GM13976 (cell line): ENCODE data around the gene CPD.
"Not testable (repeated sequence)": the region's sequence is repeated elsewhere in the genome, so short reads cannot be mapped to it uniquely, and the experiment has no call there.

Experiments used
- DNase-seq: peaks from one replicate; pipeline ENCODE4 v3.0.0; 2012; ENCODE audit warnings: low spot score
- in situ Hi-C: fragments of 300-500 bp; cut with MboI; formaldehyde crosslinking; loops from one replicate; pipeline ENCODE4 v1.12.0; 2022; ENCODE audit warnings: low sequenced_read_pairs, mixed read lengths, inconsistent platforms; ENCODE audit not compliant: unreplicated experiment
- TF ChIP-seq, protein P1 (sequence below): IDR thresholded peaks from 2 replicates; pipeline ENCODE4 v1.5.1; 2012; ENCODE audit warnings: borderline replicate concordance, mild to moderate bottlenecking; ENCODE audit not compliant: insufficient read depth; ENCODE audit errors: extremely low read depth, missing control alignments, control extremely low read depth

CPD gene

DNA sequence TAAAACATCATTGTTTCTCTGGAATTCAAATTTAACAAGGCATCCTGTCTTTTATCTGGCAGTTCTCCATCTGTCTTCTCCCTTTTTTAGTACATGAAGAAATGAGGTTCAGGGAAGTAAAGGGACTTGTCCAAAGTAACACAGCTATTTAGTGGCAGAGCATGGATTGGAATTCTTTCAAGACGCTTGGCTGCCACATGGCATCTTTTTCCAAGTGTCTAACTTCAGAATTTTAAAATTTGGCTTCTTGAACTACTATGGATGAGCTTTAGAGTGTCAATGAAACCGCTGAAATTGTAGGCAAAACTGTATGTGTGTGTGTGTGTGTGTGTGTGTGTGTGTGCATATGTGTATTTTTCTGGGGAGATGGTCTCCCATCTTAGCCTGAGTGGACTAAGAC, 39.6 kb upstream of the CPD start:
- DNase-seq: no peak
- in situ Hi-C loops: loop anchor here (5.0 kb wide), 1 partner anchor 237 kb away; no protein-coding TSS in a partner anchor
- TF ChIP-seq, protein P1, sequence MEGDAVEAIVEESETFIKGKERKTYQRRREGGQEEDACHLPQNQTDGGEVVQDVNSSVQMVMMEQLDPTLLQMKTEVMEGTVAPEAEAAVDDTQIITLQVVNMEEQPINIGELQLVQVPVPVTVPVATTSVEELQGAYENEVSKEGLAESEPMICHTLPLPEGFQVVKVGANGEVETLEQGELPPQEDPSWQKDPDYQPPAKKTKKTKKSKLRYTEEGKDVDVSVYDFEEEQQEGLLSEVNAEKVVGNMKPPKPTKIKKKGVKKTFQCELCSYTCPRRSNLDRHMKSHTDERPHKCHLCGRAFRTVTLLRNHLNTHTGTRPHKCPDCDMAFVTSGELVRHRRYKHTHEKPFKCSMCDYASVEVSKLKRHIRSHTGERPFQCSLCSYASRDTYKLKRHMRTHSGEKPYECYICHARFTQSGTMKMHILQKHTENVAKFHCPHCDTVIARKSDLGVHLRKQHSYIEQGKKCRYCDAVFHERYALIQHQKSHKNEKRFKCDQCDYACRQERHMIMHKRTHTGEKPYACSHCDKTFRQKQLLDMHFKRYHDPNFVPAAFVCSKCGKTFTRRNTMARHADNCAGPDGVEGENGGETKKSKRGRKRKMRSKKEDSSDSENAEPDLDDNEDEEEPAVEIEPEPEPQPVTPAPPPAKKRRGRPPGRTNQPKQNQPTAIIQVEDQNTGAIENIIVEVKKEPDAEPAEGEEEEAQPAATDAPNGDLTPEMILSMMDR: no peak

DNA sequence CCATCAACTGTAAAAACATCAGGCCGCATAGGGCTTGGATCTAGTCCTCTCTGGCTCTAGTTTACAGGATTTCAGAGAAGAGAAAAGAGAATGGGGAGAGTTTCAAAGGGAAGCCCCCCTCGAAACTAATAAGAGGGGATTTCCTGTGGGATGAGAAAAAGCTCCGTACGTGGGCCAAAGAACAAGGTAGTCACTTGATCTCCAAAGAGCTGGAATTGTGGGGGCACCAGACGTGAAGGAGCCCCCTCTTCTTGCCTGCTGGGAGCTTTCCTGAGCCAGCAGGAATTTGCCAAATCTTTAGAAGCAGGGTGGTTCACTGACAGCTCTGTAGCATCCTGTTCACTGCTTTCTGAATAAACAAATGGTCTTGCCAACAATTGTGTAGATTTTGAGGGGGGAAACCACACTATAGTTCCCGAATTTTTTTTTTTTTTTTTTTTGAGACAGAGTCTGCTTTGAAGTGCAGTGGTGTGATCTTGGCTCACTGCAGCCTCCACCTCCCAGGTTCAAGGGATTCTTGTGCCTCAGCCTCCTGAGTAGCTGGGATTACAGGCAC, 37.8 kb upstream of the CPD start:
- in situ Hi-C loops: loop anchor here (10.0 kb wide), 1 partner anchor 374 kb away; no protein-coding TSS in a partner anchor
- DNase-seq: no peak
- TF ChIP-seq, protein P1: no peak

DNA sequence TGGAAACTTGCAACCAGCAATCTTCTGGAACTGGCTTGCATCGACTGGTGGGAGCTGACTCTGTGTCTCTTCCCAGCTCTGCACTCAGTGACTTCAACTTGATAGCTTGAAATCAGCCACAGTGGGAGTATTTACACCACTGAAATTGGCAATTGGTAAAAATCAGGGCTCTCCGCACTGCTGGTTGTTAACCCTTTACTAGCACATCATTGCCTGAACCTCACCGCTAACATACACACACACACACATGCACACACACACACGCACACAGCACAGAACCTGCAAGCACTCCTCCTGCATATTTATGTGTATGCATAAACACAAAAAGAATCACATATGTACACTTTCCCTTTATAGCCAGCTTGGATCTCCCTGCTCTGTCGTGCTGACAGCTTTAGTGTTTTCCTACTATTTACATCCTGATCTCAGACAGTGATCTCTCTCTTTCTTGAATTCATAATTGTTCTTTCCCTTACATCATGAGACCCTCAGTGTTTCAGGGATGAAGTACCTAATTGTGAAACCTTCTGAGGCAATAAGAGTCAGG, 37.0 kb upstream of the CPD start:
- in situ Hi-C loops: loop anchor here (10.0 kb wide), 1 partner anchor 373 kb away; no protein-coding TSS in a partner anchor
- DNase-seq: no peak
- TF ChIP-seq, protein P1: no peak

DNA sequence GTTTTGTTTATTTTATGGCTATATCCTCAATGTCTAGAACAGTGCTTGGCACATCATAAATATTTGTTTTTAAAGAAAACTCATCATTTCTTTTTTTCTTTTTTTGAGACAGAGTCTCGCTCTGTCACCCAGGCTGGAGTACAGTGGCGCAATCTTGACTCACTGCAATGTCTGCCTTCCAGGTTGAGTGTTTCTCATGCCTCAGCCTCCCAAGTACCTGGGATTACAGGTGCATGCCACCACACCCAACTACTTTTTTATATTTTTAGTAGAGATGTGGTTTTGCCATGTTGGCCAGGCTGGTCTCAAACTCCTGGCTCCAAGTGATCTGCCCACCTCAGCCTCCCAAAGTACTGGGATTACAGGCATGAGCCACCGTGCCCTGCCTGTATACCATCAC, 35.5 kb upstream of the CPD start:
- not testable (repeated sequence) for DNase-seq
- in situ Hi-C loops: loop anchor here (10.0 kb wide), 1 partner anchor 372 kb away; no protein-coding TSS in a partner anchor

- TF ChIP-seq, protein P1: no peak
- in situ Hi-C loops: loop anchor here (10.0 kb wide), 1 partner anchor 371 kb away; no protein-coding TSS in a partner anchor
- DNase-seq: no peak
Measured at GRCh38 chr17:30343796-30344195, 34.9 kb upstream of the CPD start.

DNA sequence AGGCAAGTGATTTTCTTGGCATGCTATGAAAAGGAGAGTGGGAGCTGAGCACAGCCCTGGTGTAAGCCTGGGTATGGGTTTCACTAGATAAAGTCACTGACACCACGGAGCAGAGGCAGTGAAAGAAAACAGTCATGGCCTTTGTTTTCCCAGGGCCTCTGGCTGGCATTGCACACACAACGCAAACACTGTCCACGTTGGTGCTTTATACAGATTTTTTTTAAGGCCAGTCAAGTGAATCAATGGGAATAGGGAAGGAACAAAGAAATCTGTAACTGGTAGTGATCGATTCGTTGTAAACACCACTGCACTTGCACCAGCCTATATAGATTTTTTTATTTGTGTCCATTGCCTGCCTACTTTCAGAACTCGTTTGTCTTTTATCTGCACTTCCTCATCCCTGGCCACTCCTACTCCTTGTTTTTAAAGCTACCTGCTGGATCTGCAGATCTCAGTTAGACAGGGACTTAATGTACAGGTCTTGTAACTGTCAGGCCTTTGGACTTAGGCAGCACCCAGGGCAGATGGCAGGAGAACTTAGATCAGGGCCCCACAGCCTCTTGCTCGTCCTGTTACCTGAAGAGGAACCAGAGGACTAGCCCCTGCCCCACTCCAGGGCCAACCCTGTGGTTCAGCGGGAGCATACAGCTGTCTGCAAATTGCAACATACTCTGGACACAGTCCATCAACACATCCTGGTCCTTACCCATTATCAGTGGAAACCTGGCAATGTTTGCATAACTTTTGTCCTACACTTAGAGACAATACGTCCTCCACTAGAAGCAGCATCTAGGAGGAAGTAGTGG, 34.2 kb upstream of the CPD start:
- in situ Hi-C loops: loop anchor here (10.0 kb wide), 1 partner anchor 370 kb away; no protein-coding TSS in a partner anchor
- DNase-seq: no peak

GRCh38 chr17:30345089-30345433, 33.7 kb upstream of the CPD start:
- in situ Hi-C loops: loop anchor here (10.0 kb wide), 1 partner anchor 370 kb away; no protein-coding TSS in a partner anchor
- TF ChIP-seq, protein P1: no peak
- no peak for DNase-seq

More for the DNA sequence above, 34.2 kb upstream of the CPD start:
- TF ChIP-seq, protein P1: no peak
